RWPE1 (cell line): ENCODE data around the gene HIBCH.

Experiments
- CTCF ChIA-PET: fragments of 350-600 bp; sonication (Branson Sonifier 250); formaldehyde crosslinking; extraction: SDS; loops from one replicate; lab custom pipeline; 2021; lab: Yijun Ruan, JAX
- POLR2A ChIA-PET: fragments of 400-600 bp; formaldehyde crosslinking; extraction: SDS; loops from one replicate; lab custom pipeline; 2020; ENCODE audit warnings: antibody characterized with exemption; ENCODE audit not compliant: low non-redundant PET; lab: Yijun Ruan, JAX
- DNase-seq: peaks from one replicate; pipeline ENCODE4 v3.0.0; 2012; ENCODE audit warnings: low spot score
- H3K27ac ChIP-seq: fragments of 450-650 bp; 2 replicates; pipeline ENCODE4 v1.5.1; 2017
- CTCF ChIP-seq: fragments of 450-650 bp; conservative IDR thresholded peaks from 2 replicates; pipeline ENCODE4 v1.5.1; 2017; ENCODE audit warnings: low read depth, mild to moderate bottlenecking

HIBCH gene

GRCh38 chr2:190188289-190188688 is 131.3 kb downstream of the HIBCH start:
- no peak overlapping the region for H3K27ac ChIP-seq
- ChIA-PET CTCF (interaction anchor here (0.8 kb wide), 1 partner anchor 8 kb away, joined by 4 read pairs; no protein-coding TSS in a partner anchor), POLR2A (no interaction called here)
- no peak for TF ChIP-seq CTCF
- DNase-seq: no peak

GRCh38 chr2:190186238-190186637 is 133.4 kb downstream of the HIBCH start:
- DNase-seq: no peak
- H3K27ac ChIP-seq: no peak overlapping the region
- POLR2A ChIA-PET: no interaction called here
- CTCF ChIA-PET: interaction anchor here (0.6 kb wide), 1 partner anchor 87 kb away, joined by 6 read pairs; no protein-coding TSS in a partner anchor
- no peak for TF ChIP-seq CTCF

GRCh38 chr2:190185380-190185779 is 134.2 kb downstream of the HIBCH start:
- no peak for TF ChIP-seq CTCF
- DNase-seq: no peak
- POLR2A ChIA-PET: no interaction called here
- no peak overlapping the region for H3K27ac ChIP-seq
- CTCF ChIA-PET: no interaction called here

GRCh38 chr2:190184460-190184859 is 135.2 kb downstream of the HIBCH start:
- DNase-seq: no peak
- no peak overlapping the region for H3K27ac ChIP-seq
- TF ChIP-seq CTCF: no peak
- CTCF ChIA-PET: no interaction called here
- POLR2A ChIA-PET: no interaction called here

GRCh38 chr2:190183539-190183938 is 136.1 kb downstream of the HIBCH start:
- no peak for TF ChIP-seq CTCF
- no peak for DNase-seq
- no peak overlapping the region for H3K27ac ChIP-seq
- ChIA-PET POLR2A (no interaction called here), CTCF (interaction anchor here (0.6 kb wide), 1 partner anchor 1889 kb away, joined by 3 read pairs; no protein-coding TSS in a partner anchor)

GRCh38 chr2:190182071-190182524 is 137.5 kb downstream of the HIBCH start:
- no peak for DNase-seq
- CTCF ChIA-PET: no interaction called here
- no peak for TF ChIP-seq CTCF
- H3K27ac ChIP-seq: no peak overlapping the region
- POLR2A ChIA-PET: no interaction called here
